ENCODE results near the gene TERT.

DNA sequence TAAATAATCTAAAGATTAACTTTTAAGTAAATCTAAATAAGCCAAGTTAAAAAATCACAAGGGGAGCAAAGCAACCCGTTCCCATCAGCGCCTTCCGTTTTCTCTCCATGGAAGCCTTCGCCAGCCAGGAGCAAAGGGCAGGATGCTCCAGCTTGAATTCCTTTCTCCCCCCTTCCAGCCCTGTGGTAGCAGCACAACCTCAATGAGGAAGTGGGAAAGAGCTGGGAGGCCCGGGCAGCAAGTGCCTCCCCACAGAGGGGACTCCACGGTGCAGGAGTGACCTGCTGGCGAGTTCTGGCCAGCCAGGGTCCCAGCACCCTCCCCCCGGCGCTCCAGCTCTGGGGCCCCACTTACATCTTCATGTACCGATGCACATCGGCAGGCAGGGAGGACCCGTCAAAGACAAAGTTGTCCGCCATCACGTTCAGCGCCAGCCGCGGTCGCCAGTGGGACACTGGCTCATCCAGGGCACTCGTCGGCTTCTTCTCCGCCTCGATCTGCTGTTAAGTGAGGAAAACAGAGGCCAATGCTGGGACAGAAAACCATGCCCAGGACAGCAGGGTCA, 43.7 kb upstream of the TERT start:
- TF ChIP-seq, protein P1, sequence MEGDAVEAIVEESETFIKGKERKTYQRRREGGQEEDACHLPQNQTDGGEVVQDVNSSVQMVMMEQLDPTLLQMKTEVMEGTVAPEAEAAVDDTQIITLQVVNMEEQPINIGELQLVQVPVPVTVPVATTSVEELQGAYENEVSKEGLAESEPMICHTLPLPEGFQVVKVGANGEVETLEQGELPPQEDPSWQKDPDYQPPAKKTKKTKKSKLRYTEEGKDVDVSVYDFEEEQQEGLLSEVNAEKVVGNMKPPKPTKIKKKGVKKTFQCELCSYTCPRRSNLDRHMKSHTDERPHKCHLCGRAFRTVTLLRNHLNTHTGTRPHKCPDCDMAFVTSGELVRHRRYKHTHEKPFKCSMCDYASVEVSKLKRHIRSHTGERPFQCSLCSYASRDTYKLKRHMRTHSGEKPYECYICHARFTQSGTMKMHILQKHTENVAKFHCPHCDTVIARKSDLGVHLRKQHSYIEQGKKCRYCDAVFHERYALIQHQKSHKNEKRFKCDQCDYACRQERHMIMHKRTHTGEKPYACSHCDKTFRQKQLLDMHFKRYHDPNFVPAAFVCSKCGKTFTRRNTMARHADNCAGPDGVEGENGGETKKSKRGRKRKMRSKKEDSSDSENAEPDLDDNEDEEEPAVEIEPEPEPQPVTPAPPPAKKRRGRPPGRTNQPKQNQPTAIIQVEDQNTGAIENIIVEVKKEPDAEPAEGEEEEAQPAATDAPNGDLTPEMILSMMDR (IDR thresholded peaks at IDR 0.05), result no peak
- no peak for TF ChIP-seq EP300 (IDR thresholded peaks at IDR 0.05)
